Small intestine (tissue), 7 donors: Measurements from ENCODE around the gene SEL1L. TPM values are rescaled to one million over a fixed set of nuclear protein-coding genes. Genes with fewer than 3 reads are reported as not detected.
A peak's percentile ranks its signal among the peaks of the same experiment; 100 is the strongest.
"Not testable (repeated sequence)": the region's sequence is repeated elsewhere in the genome, so short reads cannot be mapped to it uniquely, and the experiment has no call there.

Experiments
- DNase-seq, 2 donors: peaks; one replicate each; pipeline versions ENCODE4 v3.0.0 to v3.0.0-alpha.2; 2013
- FAIRE-seq: peaks from 2 replicates; lab custom pipeline; 2012; peaks lifted over from hg19 to GRCh38; lab: Jason Lieb, UNC
- H3K27ac ChIP-seq, 3 donors: one replicate each; pipeline ENCODE4 v1.5.1; 2013; ENCODE audit warnings: low read length in 2 of 3, mild to moderate bottlenecking in 2 of 3, control low read depth in 1 of 3, inconsistent platforms in 1 of 3, low read depth in 1 of 3, moderate library complexity in 1 of 3
- H3K27me3 ChIP-seq, 3 donors: one replicate each; pipeline ENCODE4 v1.6.1; 2013; ENCODE audit warnings: low read length in 3 of 3, inconsistent platforms in 1 of 3; ENCODE audit not compliant: control insufficient read depth in 3 of 3, insufficient read depth in 3 of 3
- H3K36me3 ChIP-seq, 3 donors: one replicate each; pipeline ENCODE4 v1.6.1; 2013; ENCODE audit warnings: low read length in 3 of 3, inconsistent platforms in 1 of 3, low read depth in 1 of 3, mild to moderate bottlenecking in 1 of 3, moderate library complexity in 1 of 3; ENCODE audit not compliant: control insufficient read depth in 3 of 3, insufficient read depth in 2 of 3
- H3K4me1 ChIP-seq, 3 donors: one replicate each; pipeline ENCODE4 v1.6.1; 2013; ENCODE audit warnings: low read length in 2 of 3, inconsistent platforms in 1 of 3, low read depth in 1 of 3, mild to moderate bottlenecking in 1 of 3, moderate library complexity in 1 of 3; ENCODE audit not compliant: control insufficient read depth in 3 of 3, insufficient read depth in 2 of 3
- H3K4me3 ChIP-seq, 3 donors: one replicate each; pipeline ENCODE4 v1.5.1; 2013; ENCODE audit warnings: low read length in 3 of 3, control low read depth in 1 of 3, inconsistent platforms in 1 of 3, low read depth in 1 of 3, mild to moderate bottlenecking in 1 of 3, moderate library complexity in 1 of 3
- H3K9me3 ChIP-seq, 2 donors: one replicate each; pipeline ENCODE4 v1.6.1; 2013; ENCODE audit warnings: low read depth in 1 of 2, low read length in 1 of 2; ENCODE audit not compliant: control insufficient read depth in 2 of 2, insufficient read depth in 1 of 2
- whole genome bisulfite sequencing, 3 donors: extraction: QIAGEN DNeasy Blood & Tissue Kit; methylation state at CpG; one replicate each; pipeline ENCODE4 v1.1.7; 2013; 5-methylcytosine and 5-hydroxymethylcytosine counted together
- polyA plus RNA-seq, 4 donors: library from polyadenylated mRNA; stranded (reverse) in 3 of 4; unstranded in 1 of 4; fragments of 200-250 nt in 3 of 4; fragments of 120-200 nt in 1 of 4; gene quantifications; one replicate each; pipeline versions ENCODE4 v1.2.1 to v1.2.3, GENCODE V29; 2013
- donor health status: healthy with polysubstance abuse.
- donor health status: control.
- donor health status: control.
- donor health status: Bipolar disorder and iron deficiency.
- donor health status: healthy.

The SEL1L gene
- polyA plus RNA-seq, 4 donors: 7.4 to 63.2 (median 15.5) TPM

DNA sequence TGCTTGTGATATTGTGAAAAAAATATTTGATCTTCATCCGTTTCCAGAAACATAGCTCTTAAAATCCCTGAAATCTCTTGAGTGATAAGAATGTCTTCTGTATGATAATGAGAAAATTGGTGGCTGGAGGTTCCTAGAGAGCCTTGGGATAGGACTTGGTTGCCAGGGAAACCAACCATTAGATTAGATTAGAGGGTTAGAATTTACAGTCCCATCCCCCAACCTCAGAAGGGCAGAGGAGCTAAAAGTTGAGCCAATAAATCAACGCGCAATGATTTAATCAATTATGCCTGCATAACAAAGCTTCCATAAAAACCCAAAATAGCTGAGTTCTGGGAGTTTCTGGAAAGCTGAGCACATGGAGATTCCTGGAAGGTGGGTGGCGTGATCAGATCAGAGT, 10.6 kb downstream of the SEL1L start:
- H3K36me3 ChIP-seq: peaks cover 5 to 17% (median 6%) of the 10 kb centered on the region in 3 donors
- H3K4me1 ChIP-seq: peaks cover 0 to 9% (median 4%) of the 10 kb centered on the region in 3 donors
- H3K9me3 ChIP-seq: no peaks in the 10 kb centered on the region
- H3K4me3 ChIP-seq: no peak overlapping the region
- 88 to 96% (median 92%) methylated on average over 4 of the region's 4 CpGs for WGBS, 3 donors
- H3K27me3 ChIP-seq: no peaks in the 10 kb centered on the region
- FAIRE-seq: no peak
- no peak for DNase-seq
- H3K27ac ChIP-seq: no peak overlapping the region

DNA sequence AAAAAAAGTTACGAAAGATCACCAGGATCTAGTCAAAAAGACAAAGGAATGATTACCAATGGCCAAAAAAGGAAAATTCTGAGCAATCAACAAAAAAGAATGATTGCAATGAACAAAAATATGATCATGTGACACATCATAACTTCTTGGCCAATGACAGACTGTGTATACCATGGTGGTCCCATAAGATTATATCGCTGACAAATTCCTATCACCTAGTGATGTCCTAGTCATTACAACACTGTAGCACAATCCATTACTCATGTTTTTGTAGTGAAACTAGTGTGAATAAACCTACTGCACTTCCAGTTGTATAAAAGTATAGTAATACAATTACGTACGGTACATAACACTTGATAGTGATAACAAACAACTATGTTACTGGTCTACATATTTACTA, 12.3 kb downstream of the SEL1L start:
- H3K27ac ChIP-seq: no peak overlapping the region
- peaks cover 9 to 13% (median 11%) of the 10 kb centered on the region in 3 donors for H3K36me3 ChIP-seq
- FAIRE-seq (no peak), DNase-seq (no peak)
- WGBS, 3 donors: 91 to 98% (median 96%) methylated on average over 4 of the region's 4 CpGs
- H3K9me3 ChIP-seq: no peaks in the 10 kb centered on the region
- no peak overlapping the region for H3K4me3 ChIP-seq
- peaks cover 0 to 15% (median 9%) of the 10 kb centered on the region in 3 donors for H3K4me1 ChIP-seq
- no peaks in the 10 kb centered on the region for H3K27me3 ChIP-seq

DNA sequence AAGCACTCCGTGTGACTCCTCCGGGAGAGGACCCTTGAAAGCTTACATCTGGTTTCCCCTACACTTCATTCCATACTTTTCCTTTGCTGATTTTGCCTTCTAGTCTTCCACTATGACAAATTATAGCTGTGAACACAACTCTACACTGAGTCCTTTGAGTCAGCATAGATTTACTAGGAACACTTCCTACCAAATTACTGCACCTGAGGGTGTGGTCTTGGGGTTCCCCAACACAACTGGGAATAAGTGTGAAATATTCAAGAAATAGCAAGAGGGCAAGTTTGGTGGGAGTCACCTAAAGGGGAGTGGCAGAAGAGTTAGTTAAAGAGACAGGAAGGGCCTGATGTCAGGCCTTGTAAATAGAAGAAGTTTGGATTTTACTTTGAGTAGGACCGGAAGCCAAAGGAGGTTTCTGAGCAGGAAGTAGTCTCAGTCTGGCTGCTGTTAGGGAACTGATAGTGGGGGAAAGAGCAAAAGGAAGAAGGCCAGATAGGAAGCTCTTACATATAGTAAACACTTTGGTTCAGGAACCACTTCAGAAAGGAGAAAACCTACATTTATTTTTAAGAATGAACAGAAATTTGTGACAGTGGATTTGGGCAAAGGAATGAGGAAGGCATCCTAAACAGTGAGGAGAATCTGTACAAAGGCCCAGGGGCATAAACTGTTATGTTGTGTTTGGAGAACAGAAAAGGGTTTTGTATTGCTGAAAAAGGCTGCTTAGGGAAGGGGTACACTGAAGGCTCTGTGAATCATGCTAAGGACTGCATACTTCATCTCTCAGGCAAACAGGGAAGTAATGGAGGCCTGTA, 14.2 kb downstream of the SEL1L start:
- no peaks in the 10 kb centered on the region for H3K9me3 ChIP-seq
- no peak overlapping the region for H3K4me3 ChIP-seq
- DNase-seq (no peak), FAIRE-seq (no peak)
- 49 to 82% (median 60%) methylated on average over 3 of the region's 3 CpGs for WGBS, 3 donors
- peak overlapping the region; percentile 33 to 77 (median 53) for H3K27ac ChIP-seq
- no peaks in the 10 kb centered on the region for H3K27me3 ChIP-seq
- H3K4me1 ChIP-seq: peaks cover 0 to 15% (median 9%) of the 10 kb centered on the region in 3 donors
- H3K36me3 ChIP-seq: peaks cover 10 to 17% (median 11%) of the 10 kb centered on the region in 3 donors

DNA sequence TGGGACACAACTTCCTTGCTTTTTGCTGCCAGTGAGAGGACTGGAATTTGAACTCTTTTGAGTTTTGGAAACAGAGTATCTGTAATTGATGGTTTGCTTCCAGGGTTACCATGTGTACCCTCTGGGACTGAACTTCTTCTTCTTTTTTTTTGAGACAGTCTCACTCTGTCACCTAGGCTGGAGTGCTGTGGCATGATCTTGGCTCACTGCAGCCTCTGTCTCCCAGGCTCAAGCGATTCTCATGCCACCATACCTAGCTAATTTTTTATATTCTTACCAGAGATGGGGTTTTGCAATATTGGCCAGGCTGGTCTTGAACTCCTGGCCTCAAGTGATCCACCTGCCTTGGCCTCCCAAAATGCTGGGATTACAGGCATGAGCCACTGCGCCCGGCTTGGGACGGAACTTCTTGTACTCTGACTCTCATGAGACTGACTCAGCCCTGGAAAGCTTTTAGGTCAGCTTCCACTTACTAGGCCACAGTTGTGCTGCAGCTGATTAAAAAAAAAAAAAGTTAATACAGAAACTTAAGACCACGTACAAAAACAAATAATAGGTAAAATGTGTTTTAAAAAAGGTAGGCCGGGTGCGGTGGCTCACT, 15.8 kb downstream of the SEL1L start:
- H3K27ac ChIP-seq: peak overlapping the region in 2 of 3 donors; percentile 24 to 54
- DNase-seq (no peak), FAIRE-seq (no peak)
- WGBS, 3 donors: 72 to 95% (median 88%) methylated on average over 7 of the region's 7 CpGs
- H3K4me1 ChIP-seq: peaks cover 0 to 15% (median 9%) of the 10 kb centered on the region in 3 donors
- H3K4me3 ChIP-seq: no peak overlapping the region
- H3K27me3 ChIP-seq: no peaks in the 10 kb centered on the region
- no peaks in the 10 kb centered on the region for H3K9me3 ChIP-seq
- H3K36me3 ChIP-seq: peaks cover 9 to 21% (median 15%) of the 10 kb centered on the region in 3 donors

DNA sequence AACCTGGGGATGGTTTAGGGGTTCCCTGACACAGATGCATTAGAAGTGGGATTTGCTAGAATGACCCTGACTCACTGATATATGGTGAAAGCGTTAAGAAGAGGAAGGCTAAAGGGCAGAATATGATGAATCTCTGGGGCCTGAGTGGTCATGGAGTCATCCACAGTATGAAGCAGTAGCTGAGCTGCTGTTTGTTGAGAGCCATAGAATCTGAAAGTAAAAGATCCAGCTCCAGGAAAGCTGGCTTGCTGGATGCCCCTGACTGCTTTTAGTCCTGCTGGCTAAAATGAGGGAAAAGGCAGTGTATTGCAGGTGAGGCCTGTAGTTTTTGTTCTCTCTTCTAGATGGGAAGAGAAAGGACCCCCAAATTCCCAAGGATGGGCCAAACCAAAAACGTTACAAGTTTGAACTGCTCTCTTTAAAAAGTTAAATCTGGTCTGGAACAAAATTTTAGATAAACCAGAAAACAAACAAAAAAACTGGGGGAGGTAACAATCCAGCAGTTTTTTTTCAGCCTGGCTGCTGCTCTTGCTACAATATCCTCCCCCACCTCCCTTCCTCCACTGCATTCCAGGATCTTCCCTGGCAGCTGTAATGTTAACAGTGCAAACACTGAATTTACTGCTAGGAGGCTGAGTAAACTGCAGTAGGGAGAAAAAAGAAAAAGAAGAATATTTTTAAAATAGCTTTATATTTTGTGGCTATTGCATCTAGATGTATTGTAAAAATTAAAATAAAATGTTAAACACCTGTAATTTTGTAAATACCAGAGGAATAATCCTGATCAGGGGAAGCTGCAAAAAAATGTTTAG, 16.5 kb downstream of the SEL1L start:
- peak in 1 of 2 donors; percentile 57 for DNase-seq
- 52 to 83% (median 82%) methylated on average over 2 of the region's 2 CpGs for WGBS, 3 donors
- Histone ChIP-seq H3K4me1 (peaks cover 2 to 15% (median 9%) of the 10 kb centered on the region in 3 donors), H3K9me3 (no peaks in the 10 kb centered on the region), H3K27me3 (no peaks in the 10 kb centered on the region), H3K27ac (peak overlapping the region in 2 of 3 donors; percentile 44 to 54), H3K36me3 (peaks cover 9 to 26% (median 15%) of the 10 kb centered on the region in 3 donors), H3K4me3 (no peak overlapping the region)
- FAIRE-seq: no peak

DNA sequence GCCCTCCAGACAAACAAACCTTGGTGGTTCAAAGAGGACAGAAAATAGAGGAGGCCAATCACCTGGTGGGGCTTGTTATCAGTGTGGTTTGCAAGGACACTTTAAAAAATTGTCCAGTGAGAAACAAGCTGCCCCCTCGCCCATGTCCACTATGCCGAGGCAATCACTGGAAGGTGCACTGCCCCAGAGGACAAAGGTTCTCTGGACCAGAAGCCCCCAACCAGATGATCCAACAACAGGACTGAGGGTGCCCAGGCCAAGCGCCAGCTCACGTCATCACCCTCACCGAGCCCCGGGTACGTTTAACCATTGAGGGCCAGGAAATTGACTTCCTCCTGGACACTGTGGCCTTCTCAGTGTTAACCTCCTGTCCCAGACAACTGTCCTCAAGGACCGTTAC, 17.7 kb downstream of the SEL1L start:
- FAIRE-seq, H3K4me3 ChIP-seq, H3K27ac ChIP-seq, DNase-seq, H3K9me3 ChIP-seq, H3K27me3 ChIP-seq: not testable (repeated sequence)
- H3K4me1 ChIP-seq: peaks cover 2 to 24% (median 9%) of the 10 kb centered on the region in 3 donors
- 90 to 96% (median 91%) methylated on average over 8 of the region's 8 CpGs for WGBS, 3 donors
- peaks cover 9 to 26% (median 15%) of the 10 kb centered on the region in 3 donors for H3K36me3 ChIP-seq

DNA sequence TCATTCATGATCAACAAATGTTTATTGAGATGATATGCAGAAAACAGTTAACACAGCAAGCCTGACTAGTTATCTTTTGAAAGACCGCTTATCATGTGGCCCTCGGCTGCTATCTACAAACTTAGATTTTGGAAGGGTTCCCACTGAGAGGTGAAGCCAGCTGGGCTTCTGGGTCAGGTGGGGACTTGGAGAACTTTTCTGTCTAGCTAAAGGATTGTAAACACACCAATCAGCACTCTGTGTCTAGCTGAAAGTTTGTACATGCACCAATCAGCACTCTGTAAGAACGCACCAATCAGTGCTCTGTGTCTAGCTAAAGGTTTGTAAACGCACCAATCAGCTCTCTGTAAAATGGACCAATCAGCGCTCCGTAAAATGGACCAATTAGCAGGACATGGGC, 20.8 kb downstream of the SEL1L start:
- WGBS, 3 donors: 76 to 84% (median 79%) methylated on average over 6 of the region's 6 CpGs
- H3K4me3 ChIP-seq, H3K27me3 ChIP-seq, H3K27ac ChIP-seq, FAIRE-seq, DNase-seq, H3K9me3 ChIP-seq: not testable (repeated sequence)
- Histone ChIP-seq H3K36me3 (peaks cover 6 to 27% (median 10%) of the 10 kb centered on the region in 3 donors), H3K4me1 (peaks cover 0 to 24% (median 2%) of the 10 kb centered on the region in 3 donors)
